Measurements from ENCODE around the gene ESPN. TPM values are rescaled to one million over a fixed set of nuclear protein-coding genes. Genes with fewer than 3 reads are reported as not detected.

ESPN gene
- total RNA-seq, 1 experiment from 2014 or later: 8.5 TPM

DNA sequence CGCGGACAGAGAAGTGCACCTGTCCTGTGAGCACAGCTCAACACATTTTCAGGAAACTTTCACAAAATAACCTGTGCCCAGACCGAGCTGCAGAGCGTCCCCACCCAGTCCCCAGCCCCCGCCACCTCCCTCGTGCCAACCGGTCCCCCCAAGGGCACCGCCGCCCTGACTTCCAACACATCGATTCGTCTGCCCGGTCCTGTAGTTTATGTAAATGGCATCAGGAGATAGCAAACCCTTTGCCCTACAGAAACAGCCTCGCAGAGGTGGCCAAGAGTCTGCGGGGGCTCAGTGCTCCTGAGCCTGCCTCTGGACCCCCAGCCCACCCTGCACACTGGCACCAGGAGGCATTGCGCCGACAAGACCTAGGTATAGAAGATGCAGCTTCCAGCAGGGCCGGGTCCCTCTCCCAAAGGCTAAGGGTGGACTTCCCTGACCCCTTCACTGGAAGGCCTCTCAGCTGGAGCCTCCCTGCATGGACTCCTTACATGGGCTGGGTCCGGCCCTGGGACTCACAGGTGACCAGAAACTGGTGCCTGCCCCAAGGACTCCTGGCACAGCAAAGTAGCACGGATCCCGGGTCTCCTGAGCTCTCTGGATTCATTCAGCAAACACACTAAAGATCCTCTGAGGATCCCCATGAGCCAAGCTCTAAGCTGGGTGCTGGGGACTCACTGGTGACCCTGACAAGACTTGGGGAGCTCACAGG lies 73.4 kb downstream of the ESPN start:
- ChIA-PET POLR2A (no interaction called here), CTCF (interaction anchor here (2.1 kb wide), 1 partner anchor 8 kb away, joined by 8 read pairs; no protein-coding TSS in a partner anchor)
- DNase-seq (ENCODE audit: low read depth, low spot score) (no peak), ATAC-seq (no peak)
- H3K27ac ChIP-seq (ENCODE audit: low read length): no peak overlapping the region
- no TSS peak for BruUV-seq (replicated peaks)
- no peaks in the 10 kb centered on the region for H3K27me3 ChIP-seq (ENCODE audit: control insufficient read depth, insufficient read depth, low read length)
- peaks cover 13% of the 10 kb centered on the region for H3K4me1 ChIP-seq (ENCODE audit: control insufficient read depth, insufficient read depth, low read length)
- intact Hi-C loops (cut with micrococcal nuclease; ENCODE audit: unreplicated experiment) (no loop called here), in situ Hi-C loops (cut with HindIII; ENCODE audit: low pct_unique_long_range_greater_than_20kb, low sequenced_read_pairs) (no loop called here)
- H3K4me3 ChIP-seq (ENCODE audit: low read depth in 2 of 2, low read length in 2 of 2): peak overlapping the region; percentile 54 to 59
- no peaks in the 10 kb centered on the region for H3K9me3 ChIP-seq (ENCODE audit: control insufficient read depth, insufficient read depth, low read depth, low read length)
- no peaks in the 10 kb centered on the region for H3K36me3 ChIP-seq (ENCODE audit: control insufficient read depth, insufficient read depth, low read length)
- TF ChIP-seq SIN3A (IDR thresholded peaks at IDR 0.05; ENCODE audit: borderline replicate concordance, insufficient read depth, low read depth, low read length) (no peak), TCF7L2 (IDR thresholded peaks at IDR 0.05; ENCODE audit: low read depth, low read length) (no peak)
- TF ChIP-seq, protein P1, sequence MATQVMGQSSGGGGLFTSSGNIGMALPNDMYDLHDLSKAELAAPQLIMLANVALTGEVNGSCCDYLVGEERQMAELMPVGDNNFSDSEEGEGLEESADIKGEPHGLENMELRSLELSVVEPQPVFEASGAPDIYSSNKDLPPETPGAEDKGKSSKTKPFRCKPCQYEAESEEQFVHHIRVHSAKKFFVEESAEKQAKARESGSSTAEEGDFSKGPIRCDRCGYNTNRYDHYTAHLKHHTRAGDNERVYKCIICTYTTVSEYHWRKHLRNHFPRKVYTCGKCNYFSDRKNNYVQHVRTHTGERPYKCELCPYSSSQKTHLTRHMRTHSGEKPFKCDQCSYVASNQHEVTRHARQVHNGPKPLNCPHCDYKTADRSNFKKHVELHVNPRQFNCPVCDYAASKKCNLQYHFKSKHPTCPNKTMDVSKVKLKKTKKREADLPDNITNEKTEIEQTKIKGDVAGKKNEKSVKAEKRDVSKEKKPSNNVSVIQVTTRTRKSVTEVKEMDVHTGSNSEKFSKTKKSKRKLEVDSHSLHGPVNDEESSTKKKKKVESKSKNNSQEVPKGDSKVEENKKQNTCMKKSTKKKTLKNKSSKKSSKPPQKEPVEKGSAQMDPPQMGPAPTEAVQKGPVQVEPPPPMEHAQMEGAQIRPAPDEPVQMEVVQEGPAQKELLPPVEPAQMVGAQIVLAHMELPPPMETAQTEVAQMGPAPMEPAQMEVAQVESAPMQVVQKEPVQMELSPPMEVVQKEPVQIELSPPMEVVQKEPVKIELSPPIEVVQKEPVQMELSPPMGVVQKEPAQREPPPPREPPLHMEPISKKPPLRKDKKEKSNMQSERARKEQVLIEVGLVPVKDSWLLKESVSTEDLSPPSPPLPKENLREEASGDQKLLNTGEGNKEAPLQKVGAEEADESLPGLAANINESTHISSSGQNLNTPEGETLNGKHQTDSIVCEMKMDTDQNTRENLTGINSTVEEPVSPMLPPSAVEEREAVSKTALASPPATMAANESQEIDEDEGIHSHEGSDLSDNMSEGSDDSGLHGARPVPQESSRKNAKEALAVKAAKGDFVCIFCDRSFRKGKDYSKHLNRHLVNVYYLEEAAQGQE (IDR thresholded peaks at IDR 0.05; ENCODE audit: insufficient read depth in 1 of 2, low read depth in 2 of 2, low read length in 1 of 2): no peak

DNA sequence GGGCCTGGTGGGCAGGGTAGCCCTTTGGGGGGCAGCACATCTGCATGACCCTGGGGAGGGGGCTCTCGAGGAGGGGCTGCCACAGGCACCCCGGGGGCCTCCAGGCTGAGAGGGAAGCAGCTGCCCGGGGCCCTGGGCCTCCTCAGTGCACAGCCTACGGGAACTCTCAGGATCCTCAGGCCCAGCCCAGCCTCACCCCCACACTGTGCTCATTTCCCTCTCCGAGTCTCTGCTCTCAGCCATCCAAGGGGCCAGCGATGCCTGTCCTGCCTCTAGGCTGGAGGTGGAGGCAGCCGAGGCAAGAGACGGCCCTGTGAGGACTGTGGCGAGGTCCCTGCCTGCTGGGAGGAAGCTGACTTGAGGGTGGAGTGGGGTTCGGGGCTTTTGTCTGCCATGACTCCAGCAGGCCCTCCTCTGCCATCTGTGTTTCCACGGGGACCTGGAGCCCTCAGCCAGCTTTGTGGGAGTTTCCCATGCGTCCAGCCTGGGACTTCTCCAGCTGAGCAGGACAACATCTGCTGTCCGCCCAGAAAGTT lies 74.1 kb downstream of the ESPN start:
- DNase-seq (ENCODE audit: low read depth, low spot score): no peak
- Histone ChIP-seq H3K4me1 (ENCODE audit: control insufficient read depth, insufficient read depth, low read length) (peaks cover 13% of the 10 kb centered on the region), H3K27me3 (ENCODE audit: control insufficient read depth, insufficient read depth, low read length) (no peaks in the 10 kb centered on the region), H3K36me3 (ENCODE audit: control insufficient read depth, insufficient read depth, low read length) (no peaks in the 10 kb centered on the region), H3K27ac (ENCODE audit: low read length) (no peak overlapping the region), H3K9me3 (ENCODE audit: control insufficient read depth, insufficient read depth, low read depth, low read length) (no peaks in the 10 kb centered on the region), H3K4me3 (ENCODE audit: low read depth in 2 of 2, low read length in 2 of 2) (no peak overlapping the region)
- ATAC-seq: no peak
- BruUV-seq (replicated peaks): no TSS peak
- ChIA-PET POLR2A (no interaction called here), CTCF (interaction anchor here (2.1 kb wide), 1 partner anchor 9 kb away, joined by 8 read pairs; no protein-coding TSS in a partner anchor)
- in situ Hi-C loops (cut with HindIII; ENCODE audit: low pct_unique_long_range_greater_than_20kb, low sequenced_read_pairs) (no loop called here), intact Hi-C loops (cut with micrococcal nuclease; ENCODE audit: unreplicated experiment) (no loop called here)
- TF ChIP-seq, protein P2, sequence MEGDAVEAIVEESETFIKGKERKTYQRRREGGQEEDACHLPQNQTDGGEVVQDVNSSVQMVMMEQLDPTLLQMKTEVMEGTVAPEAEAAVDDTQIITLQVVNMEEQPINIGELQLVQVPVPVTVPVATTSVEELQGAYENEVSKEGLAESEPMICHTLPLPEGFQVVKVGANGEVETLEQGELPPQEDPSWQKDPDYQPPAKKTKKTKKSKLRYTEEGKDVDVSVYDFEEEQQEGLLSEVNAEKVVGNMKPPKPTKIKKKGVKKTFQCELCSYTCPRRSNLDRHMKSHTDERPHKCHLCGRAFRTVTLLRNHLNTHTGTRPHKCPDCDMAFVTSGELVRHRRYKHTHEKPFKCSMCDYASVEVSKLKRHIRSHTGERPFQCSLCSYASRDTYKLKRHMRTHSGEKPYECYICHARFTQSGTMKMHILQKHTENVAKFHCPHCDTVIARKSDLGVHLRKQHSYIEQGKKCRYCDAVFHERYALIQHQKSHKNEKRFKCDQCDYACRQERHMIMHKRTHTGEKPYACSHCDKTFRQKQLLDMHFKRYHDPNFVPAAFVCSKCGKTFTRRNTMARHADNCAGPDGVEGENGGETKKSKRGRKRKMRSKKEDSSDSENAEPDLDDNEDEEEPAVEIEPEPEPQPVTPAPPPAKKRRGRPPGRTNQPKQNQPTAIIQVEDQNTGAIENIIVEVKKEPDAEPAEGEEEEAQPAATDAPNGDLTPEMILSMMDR (IDR thresholded peaks at IDR 0.05): no peak
- TF ChIP-seq SIN3A (IDR thresholded peaks at IDR 0.05; ENCODE audit: borderline replicate concordance, insufficient read depth, low read depth, low read length): no peak
- no peak for TF ChIP-seq TCF7L2 (IDR thresholded peaks at IDR 0.05; ENCODE audit: low read depth, low read length)
- TF ChIP-seq, protein P1 (IDR thresholded peaks at IDR 0.05; ENCODE audit: insufficient read depth in 1 of 2, low read depth in 2 of 2, low read length in 1 of 2): no peak
- TF ChIP-seq POLR2AphosphoS5 (IDR thresholded peaks at IDR 0.05; ENCODE audit: low read depth, low read length): no peak

Data from Panc1 (cell line).